ENCODE results near the gene B4GAT1.
A peak's percentile ranks its signal among the peaks of the same experiment; 100 is the strongest.
"Not testable (repeated sequence)": the region's sequence is repeated elsewhere in the genome, so short reads cannot be mapped to it uniquely, and the experiment has no call there.

B4GAT1 gene

DNA sequence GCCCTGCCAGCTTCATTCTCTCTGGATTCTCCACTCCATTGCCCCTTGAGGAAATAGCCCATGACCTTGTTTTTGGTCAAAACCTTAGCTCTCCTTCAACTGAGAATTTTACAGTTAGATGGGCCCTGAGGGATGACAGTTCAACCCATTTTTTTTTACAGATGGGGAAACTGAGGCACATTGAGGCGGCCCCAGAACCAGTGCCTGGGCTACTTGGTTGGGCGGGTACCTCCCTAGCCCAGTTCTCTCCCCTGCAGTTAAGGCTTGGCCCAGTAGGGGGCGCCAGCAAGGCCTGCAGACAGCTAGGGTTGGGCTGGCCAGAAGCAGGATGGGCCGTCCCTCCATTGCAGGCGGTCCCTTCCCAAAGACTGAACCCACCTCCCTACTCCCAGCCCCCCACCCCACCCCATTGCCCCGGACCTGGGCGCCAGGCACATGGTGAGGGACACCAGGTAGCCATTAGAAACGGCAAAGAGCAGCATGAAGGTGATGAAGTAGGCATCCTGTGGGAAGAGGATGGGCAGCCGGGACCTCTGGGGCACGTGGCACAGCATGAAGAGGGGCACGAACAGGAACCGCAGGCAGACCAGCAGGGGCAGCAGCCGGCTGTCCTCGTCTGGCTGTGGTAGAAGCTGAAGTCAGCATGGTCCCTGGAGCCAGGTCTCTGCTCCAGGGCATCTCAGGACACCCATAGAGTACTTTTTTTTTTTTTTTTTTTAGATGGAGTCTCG, 16.5 kb upstream of the B4GAT1 start:
- H3K4me3 ChIP-seq (ENCODE audit: low read depth, low read length) = no peak overlapping the region

DNA sequence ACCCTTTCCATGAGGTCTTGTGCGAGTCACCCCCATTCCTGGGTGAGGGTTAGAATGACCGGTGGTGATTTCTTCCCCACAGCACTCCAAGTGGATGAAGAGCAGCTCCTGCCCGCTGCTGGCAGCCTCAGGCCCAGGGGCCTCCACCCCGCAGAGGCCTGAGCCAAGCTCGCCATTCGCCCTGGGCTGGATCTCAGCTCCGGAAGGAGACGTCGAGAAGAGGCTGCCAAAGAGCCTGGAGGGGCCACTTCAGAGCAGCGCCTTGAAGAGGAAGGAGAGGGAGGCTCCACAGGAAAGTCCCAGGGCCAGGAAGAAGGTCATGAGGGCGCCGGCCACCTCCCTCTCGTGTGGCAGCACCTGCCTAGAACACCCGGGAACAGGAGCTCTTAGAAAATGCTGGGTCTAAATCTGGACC, 15.8 kb upstream of the B4GAT1 start:
- no peak overlapping the region for H3K4me3 ChIP-seq (ENCODE audit: low read depth, low read length)

DNA sequence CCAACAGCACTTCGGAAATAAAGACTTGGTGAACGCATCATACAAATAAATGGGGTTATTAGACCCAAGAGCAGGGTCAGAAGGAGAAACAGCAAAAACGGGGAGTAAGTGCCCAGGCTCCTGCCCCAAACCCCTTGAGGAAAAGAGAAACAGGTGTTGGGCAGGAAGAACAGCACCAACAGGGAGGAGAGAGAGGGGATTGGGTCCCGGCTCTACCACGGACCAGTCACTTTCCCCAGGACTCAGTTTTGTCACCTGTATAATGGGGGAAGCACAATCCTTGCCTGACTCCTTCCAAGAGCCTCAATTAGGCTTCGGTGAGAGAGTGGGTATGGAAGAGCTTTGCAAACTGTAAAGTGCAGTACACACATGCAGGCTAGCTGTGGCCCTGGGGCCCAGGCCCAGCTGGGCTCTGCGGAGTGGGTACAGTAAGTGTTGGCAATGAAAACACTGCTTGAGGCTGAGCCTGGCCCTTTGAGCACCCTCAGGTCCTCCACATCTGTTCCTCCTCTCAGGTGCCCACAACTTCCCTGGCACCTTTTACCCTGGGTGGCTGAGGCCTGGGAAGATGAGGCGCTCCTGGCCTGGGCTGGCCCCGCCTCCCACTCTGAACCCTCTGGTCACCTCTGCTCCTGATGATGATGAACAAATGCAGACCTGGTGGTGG, 15.2 kb upstream of the B4GAT1 start:
- no peak overlapping the region for H3K4me3 ChIP-seq (ENCODE audit: low read depth, low read length)

DNA sequence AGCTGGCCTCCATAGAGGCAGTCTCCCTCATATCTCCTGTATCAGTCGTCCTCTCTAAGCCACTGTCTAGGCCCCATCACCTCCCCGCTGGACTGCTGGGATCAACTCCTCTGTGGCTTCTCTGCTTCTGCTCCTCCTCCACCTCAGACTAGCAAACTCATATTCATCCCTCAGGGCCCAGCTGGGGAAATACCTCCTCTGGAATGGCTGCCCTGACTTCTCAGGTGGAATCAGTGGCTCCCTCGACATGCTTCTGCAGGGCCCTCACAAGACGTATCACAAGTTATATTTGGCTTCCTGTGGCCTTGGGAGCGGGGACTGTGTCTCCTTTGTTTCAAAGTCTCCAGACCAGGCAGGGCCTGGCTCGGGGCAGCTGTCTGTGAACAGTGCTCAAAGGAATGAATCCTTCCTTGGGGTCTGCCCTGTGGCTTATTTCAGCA, 14.1 kb upstream of the B4GAT1 start:
- H3K4me3 ChIP-seq (ENCODE audit: low read depth, low read length) = no peak overlapping the region

DNA sequence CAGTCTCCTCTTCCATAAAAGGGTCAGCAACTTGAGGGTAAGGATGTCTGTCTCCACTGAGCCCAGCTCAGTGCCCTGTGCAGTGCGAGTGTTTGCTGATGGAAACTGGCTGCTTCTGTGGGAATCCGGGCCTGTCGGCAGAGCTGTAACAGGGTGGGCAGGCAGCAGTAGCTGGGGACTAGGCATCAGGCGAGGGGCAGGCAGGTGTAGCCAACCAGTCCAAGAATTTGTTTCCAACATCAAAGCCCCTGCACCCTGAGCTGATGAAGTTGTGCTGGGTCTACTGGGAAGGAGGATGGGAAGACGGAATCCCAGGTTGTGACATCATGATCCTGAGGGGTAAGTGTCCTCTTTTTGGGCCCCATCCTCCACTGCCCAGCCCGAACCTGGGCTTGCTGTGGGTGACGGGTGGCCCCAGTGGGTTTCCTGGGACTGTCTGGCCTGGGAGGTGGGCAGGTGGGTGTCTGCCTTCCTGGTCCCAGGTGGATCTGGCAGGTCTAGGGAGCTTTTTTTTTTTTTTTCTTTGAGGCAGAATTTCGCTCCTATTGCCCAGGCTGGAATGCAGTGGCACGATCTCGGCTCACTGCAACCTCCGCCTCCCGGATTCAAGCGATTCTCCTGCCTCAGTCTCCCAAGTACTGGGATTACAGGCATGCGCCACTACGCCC, 13.1 kb upstream of the B4GAT1 start:
- H3K4me3 ChIP-seq (ENCODE audit: low read depth, low read length) = no peak overlapping the region

DNA sequence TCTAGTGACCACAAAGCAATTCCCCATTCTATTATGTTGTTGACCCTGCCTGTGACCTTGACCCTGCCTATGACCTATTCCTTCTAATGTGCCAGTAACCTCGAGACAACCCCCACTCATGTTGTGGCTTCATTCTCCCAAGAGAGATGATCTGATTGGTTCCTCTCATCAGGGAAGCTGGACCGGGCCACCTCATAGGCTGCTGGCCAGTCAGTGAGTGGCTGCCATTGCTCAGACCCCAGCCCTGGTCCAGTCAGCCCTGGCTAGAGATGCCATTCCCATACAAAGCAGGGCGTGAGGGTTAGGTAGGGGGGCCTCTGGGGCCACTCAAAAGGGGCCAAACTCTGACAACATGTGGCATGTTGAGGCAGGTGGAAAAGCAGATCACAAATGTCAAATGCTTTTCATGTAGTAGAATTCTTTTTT, 12.2 kb upstream of the B4GAT1 start:
- no peak overlapping the region for H3K4me3 ChIP-seq (ENCODE audit: low read depth, low read length)

DNA sequence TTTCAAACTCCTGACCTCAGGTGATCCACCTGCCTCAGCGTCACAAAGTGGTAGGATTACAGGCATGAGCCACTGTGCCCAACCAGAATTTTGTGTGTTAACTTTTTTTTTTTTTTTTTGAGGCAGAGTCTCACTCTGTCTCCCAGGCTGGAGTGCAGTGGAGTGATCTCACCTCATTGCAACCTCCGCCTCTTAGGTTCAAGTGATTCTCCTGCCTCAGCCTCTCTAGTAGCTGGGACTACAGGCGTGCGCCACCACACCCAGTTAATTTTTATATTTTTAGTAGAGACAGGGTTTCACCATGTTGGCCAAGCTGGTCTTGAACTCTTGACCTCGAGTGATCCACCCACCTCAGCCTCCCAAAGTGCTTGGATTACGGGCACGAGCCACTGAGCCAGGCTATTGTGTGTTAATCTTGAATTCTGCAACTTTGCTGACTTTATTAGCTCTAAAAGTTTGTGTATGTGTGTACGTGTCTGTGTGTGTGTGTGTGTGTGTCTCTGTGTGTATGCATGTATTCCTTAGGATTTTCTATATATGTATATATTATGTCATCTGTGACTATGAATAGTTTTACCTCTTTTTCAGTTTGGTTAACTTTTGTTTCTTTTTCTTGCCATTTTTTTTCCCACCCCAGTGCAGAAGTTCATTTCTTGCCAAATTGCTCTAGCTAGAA, 3.3 kb upstream of the B4GAT1 start:
- not testable (repeated sequence) for H3K4me3 ChIP-seq (ENCODE audit: low read depth, low read length)

DNA sequence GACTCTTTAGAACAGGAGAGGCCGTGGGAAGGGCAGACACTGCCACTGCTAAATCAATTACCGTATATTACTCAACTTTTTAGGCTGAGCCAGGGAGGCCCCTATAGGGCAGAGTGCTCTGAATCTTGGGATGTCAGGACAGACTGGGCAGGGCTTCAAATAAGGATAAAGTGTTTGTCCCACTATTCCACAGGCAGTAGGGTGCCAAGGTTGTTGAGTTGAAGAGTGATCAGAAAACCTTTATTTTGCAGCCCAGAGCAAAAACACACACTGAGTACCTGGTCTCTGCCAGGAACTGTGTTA, 1.6 kb upstream of the B4GAT1 start:
- H3K4me3 ChIP-seq (ENCODE audit: low read depth, low read length) = no peak overlapping the region

DNA sequence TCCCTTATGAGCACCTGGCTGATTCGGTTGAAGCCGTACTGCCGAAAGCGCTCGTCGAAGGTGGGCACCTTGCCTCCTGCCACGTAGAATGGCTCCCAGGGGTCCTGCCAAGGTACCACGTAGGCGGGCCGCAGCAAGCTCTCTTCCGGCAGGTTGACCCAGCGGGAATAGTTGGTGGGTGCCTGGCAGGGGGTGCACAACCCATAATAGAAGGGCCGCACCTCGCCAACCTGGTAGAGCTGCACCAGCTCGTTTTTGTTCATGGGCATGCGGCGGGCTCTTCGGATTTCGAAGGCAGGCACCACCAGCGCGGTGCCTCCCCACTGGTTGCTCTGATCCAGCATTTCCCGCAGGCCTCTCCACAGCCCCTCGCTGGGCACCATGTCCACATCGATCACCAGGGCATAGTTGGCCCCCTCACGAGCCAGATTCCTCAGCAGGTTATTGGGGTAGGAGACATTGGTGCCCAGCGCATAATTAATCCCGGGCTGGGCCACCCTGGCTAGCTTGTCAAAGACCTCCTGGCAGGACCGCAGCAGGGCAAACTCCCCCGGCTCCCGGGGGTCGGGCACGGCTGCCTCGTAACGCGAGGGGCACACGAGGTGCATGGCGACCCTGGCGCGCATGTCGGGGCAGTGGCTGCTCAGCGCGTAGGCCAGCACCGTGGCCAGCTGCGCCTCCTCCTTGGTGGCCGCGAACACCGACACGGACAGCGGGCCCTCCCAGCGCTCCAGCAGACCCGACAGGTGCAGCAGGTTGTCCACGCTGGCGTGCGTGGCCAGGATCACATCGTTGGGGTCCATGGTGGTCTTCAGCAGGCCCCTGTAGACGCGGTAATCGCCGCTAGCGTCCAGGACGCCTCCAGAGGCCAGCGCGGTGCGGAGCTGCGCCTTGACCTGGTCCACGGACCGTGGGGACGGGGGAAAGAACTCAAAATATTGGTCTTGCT, 679 bp downstream of the B4GAT1 start:
- peak overlapping the region; percentile 92 for H3K4me3 ChIP-seq (ENCODE audit: low read depth, low read length)

DNA sequence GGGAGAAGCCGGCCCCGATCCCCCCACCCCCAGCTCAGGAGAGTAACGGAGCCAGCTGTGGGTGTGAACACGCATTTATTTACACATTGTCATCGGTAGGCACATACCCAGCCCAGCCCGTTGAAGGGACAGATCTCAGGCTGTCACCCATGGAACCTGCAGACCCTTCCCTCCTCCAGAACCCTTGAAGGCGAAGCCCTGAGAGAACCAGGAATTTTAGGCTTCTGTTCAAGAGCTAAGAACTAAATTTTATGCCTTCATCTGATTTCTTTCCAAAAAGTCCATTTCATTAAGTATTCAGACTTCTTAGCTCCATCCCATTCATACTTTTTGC, 2.1 kb downstream of the B4GAT1 start:
- H3K4me3 ChIP-seq (ENCODE audit: low read depth, low read length) = peak overlapping the region; percentile 17

DNA sequence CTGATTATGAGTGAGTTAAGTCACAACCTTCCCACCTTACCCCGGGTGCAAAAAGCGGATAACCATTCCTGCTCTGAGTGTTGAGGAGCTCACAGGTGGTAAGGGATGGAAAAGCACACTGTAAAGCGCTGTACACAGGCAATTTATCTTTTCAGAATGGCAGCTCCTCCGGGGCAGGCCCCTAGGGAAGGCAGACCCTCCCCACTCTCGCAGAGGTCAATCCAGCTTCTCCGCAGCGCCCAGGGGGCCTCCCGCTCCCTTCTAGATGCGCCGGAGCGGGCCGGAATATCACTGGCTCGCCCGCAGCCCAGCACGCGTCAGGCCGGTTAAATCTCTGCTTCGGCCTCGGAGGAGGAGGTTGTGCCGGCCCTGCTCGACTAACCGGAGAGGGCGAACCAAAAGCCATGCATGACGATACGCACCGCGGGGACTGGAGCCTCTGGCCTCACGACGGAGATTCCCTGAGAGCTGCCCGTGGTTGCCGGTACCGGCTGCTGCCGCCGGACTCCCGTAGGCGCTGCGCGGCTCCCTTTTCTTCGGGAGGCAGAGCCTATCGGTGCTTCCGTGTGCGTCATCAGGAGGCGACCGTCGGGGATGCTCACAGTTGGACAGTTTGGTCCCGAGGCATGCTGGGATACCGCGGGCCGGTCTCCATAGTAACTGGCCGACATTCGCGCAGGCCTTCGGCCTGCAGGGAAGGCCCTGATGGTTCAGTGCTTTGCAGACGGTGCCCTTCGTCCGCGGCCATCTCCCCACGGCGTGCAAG, 2.7 kb downstream of the B4GAT1 start, which contains the start of gene BRMS1:
BRMS1 (minus strand) TSS at position 555 of the 766 bp plus-strand sequence. CDS start 2,870 bp downstream, outside the sequence.
- peak within 1 kb of the TSS; percentile 98 for H3K4me3 ChIP-seq (ENCODE audit: low read depth, low read length)

DNA sequence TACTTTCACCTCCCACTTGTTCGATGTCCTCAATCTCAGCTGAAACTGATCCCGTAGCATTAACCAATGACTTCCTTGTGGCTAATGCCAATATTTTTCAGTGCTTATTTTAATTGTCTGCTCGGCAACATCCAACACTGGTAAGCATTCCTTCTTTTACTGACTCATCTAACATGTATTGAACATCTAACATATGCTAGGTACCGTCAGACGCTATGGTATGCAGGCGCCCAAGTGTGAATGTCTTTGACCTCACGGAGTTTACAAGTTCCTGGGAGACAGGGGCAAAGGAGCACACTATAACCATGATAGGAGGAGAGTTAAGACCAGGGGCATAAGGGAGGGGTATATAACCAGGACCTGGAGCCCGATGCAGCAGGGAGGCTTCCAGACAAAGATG, 4.3 kb downstream of the B4GAT1 start:
- no peak overlapping the region for H3K4me3 ChIP-seq (ENCODE audit: low read depth, low read length)

DNA sequence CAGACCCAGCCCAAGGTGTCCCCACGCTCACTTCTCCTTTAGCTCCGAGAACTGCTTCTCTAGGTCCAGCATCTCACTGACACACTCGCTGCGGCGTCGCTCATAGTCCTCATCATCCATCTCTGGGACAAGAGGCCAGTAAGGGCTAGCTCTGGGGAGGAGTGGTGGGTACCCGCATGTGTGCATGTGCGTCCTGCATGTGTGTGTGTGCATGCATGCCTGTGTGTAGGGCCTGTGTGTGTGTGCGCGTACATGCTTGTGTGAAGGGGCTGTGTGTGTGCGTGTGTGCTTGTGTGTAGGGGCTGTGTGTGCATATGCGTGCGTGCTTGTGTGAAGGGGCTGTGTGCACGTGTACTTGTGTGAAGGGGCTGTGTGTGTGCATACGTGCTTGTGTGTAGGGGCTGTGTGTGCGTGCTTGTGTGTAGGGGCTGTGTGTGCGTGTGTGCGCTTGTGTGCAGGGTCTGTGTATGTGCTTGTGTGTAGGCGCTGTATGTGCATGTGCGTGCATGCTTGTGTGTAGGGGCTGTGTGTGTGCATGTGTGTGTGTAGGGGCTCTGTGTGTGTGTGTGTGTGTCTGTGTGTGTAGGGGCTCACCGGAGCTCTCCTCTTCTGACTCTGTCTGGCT, 5.8 kb downstream of the B4GAT1 start:
- no peak overlapping the region for H3K4me3 ChIP-seq (ENCODE audit: low read depth, low read length)

DNA sequence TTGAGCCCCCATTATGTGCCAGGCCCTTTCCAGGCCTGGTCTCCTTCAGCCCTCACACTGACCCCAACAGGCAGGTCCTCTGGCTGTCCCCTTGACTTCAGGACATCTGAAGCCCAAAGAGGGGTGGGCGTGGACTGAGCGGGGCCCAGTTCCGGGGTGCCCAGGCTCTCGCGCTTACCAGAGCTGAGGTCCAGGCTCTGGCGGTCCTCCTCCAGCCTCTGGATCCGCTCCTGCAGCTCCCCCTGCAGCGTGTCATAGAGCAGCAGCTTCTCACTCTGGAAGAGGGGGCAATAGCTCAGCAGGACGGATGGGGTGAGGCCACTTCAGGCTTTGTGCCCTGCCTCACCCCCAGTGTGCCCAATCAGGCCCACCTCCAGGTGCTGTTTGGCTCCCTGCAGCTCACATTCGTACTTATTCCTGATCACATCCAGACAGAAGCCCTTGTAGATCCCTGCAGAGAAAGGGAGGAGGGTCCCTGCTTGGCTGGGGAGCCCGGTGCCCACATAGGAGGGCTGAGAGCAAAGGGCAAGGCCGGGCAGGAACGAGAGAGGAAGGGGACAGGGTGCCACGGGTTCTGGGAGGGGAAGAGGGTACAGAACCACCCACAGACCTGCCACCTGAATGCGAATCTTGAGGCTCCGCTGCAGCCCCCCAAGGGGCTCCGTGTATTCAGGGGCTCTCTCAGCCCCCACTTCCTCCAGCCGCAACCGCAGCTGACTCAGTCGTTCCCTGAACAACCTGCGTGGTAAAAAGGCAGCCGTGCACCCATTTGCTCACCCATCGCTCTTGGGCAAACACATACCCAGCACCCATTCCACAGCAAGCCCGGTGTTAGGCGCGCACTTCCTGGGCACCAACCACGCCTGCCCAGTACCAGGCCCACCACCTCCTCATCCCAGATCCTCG, 6.6 kb downstream of the B4GAT1 start:
- no peak overlapping the region for H3K4me3 ChIP-seq (ENCODE audit: low read depth, low read length)

DNA sequence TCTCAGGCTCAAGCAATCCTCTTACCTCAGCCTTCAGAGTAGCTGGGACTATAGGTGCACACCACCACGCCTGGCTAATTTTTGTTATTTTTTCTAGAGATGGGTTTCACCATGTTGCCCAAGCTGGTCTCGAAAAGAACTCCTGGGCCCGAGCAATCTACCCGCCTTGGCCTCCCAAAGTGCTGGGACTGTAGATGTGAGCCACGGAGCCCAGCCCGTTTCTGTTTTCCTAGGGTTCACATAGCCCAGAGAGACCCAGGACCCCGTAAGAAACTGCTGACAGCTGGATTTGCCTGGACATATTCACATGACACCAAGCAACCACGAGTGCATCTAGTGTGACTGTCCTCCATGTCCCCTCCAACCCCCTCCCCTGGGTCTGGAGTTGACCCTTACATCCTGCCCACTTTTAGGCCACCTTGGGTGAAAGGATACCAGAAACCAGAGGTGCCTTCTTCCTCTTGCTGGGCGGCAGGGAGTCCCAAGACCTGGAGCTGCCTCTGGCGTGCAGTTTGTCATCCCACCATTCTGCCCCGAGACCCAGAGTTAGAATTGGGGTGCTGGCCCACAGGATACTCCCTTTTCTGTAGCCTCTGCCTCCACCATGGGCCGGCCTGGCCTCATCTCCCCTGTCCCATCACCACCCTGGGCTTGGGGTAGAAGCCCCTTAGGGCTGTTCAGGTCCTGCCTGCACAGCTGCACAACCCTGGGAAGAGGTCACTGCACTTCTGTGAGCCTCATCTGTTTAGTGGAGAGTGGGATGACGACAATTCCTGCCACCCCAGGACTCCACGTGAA, 7.5 kb downstream of the B4GAT1 start:
- no peak overlapping the region for H3K4me3 ChIP-seq (ENCODE audit: low read depth, low read length)

DNA sequence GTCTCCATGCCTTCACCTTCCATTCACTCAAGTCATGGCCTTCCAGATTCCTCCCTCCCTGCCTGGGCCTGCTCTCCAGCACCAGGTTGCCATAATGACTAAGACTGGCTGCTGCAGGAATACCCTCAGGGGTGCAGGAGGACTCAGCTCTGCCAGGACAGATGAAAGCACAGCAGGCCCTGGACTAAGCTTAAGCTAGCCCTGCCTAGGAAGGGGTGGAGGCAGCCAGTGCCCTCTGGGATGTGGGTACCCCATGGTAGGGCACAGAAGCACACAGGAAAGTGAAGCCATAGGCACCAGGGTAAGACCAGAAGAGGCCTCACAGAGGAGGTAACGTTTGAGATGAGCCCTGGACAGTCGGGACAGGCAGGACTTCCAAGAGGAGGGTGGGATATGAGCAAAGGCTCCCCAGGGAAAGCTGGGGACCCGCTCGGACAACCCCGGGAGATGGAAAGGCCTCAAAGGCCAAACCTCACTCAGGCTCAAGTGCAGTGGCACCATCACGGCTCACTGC, 8.2 kb downstream of the B4GAT1 start:
- H3K4me3 ChIP-seq (ENCODE audit: low read depth, low read length) = no peak overlapping the region

All from iPS-11a (cell line).